H1 (cell line): ENCODE results near the gene HHAT. TPM values are rescaled to one million over a fixed set of nuclear protein-coding genes. Genes with fewer than 3 reads are reported as not detected.
A peak's percentile ranks its signal among the peaks of the same experiment; 100 is the strongest.

Source experiments
- CTCF ChIA-PET: fragments of 300-600 bp; sonication (Branson Sonifier 250); formaldehyde crosslinking; loops from one replicate; lab custom pipeline; 2021; ENCODE audit not compliant: partially characterized antibody; lab: Charles Lee
- POLR2A ChIA-PET: fragments of 300-600 bp; sonication (Branson Sonifier 250); formaldehyde crosslinking; loops from one replicate; lab custom pipeline; 2021; ENCODE audit warnings: inconsistent platforms; ENCODE audit not compliant: partially characterized antibody; lab: Charles Lee
- DNase-seq, 2 experiments: peaks; one replicate each; pipeline versions ENCODE4 v3.0.0 to v3.0.0-alpha.2; 2010 to 2022; ENCODE audit warnings: low spot score in 2 of 2, low read depth in 1 of 2, mixed read lengths in 1 of 2
- FAIRE-seq: peaks from 2 replicates; lab custom pipeline; 2011; peaks lifted over from hg19 to GRCh38; lab: Jason Lieb, UNC
- H2AFZ ChIP-seq: 2 replicates; pipeline ENCODE4 v1.8.1; 2012; ENCODE audit warnings: low read length, inconsistent platforms
- H2AK5ac ChIP-seq: 2 replicates; pipeline ENCODE4 v1.6.1; 2013; ENCODE audit warnings: low read depth, low read length
- H2BK120ac ChIP-seq: replicated peaks from 2 replicates; pipeline ENCODE3; 2013; ENCODE audit warnings: low read depth, low read length, inconsistent platforms
- H2BK12ac ChIP-seq: 2 replicates; pipeline ENCODE4 v1.6.1; 2013; ENCODE audit warnings: low read depth, low read length
- H2BK15ac ChIP-seq: 2 replicates; pipeline ENCODE4 v1.6.1; 2013; ENCODE audit warnings: low read length
- H2BK20ac ChIP-seq: 2 replicates; pipeline ENCODE4 v1.6.1; 2013; ENCODE audit warnings: low read length
- H2BK5ac ChIP-seq: 2 replicates; pipeline ENCODE4 v1.6.1; 2013; ENCODE audit warnings: low read depth, low read length
- H3K14ac ChIP-seq: 2 replicates; pipeline ENCODE4 v1.6.1; 2013; ENCODE audit warnings: inconsistent platforms; ENCODE audit not compliant: insufficient read length
- H3K18ac ChIP-seq: 2 replicates; pipeline ENCODE4 v1.6.1; 2013; ENCODE audit warnings: low read length; ENCODE audit errors: extremely low read depth
- H3K23ac ChIP-seq: 2 replicates; pipeline ENCODE4 v1.6.1; 2013; ENCODE audit warnings: inconsistent platforms; ENCODE audit not compliant: insufficient read length
- H3K23me2 ChIP-seq: 2 replicates; pipeline ENCODE4 v1.6.1; 2013; ENCODE audit warnings: low read depth, low read length
- H3K27ac ChIP-seq: 2 replicates; pipeline ENCODE4 v1.6.1; 2011; ENCODE audit warnings: low read depth, low read length, inconsistent platforms
- H3K27me3 ChIP-seq, 4 experiments: replicated peaks in 1 of 4; 1 replicate in 1 of 4; 2 replicates in 3 of 4; pipeline versions ENCODE4 v1.6.1 to v1.8.1; 2011 to 2013; ENCODE audit warnings: low read length in 3 of 4, mild to moderate bottlenecking in 3 of 4, inconsistent platforms in 2 of 4, mixed read lengths in 2 of 4, moderate library complexity in 1 of 4; ENCODE audit not compliant: control insufficient read depth in 3 of 4, insufficient read depth in 3 of 4; ENCODE audit errors: extremely low read depth in 1 of 4
- H3K36me3 ChIP-seq, 4 experiments: 2 replicates each; pipeline versions ENCODE4 v1.6.1 to v1.8.1; 2011 to 2013; ENCODE audit warnings: mild to moderate bottlenecking in 4 of 4, low read length in 3 of 4, moderate library complexity in 2 of 4, control low read depth in 1 of 4, inconsistent platforms in 1 of 4; ENCODE audit not compliant: insufficient read depth in 4 of 4, control insufficient read depth in 2 of 4
- H3K4ac ChIP-seq: replicated peaks from 2 replicates; pipeline ENCODE3; 2013; ENCODE audit warnings: low read length, low read depth, mixed read lengths, inconsistent platforms; ENCODE audit not compliant: insufficient read length
- H3K4me1 ChIP-seq, 4 experiments: replicated peaks in 1 of 4; 1 replicate in 1 of 4; 2 replicates in 3 of 4; pipeline versions ENCODE4 v1.6.1 to v1.8.1; 2011 to 2013; ENCODE audit warnings: low read length in 3 of 4, inconsistent platforms in 2 of 4, mixed read lengths in 1 of 4; ENCODE audit not compliant: insufficient read depth in 4 of 4, control insufficient read depth in 3 of 4
- H3K4me2 ChIP-seq, 2 experiments: 2 replicates each; pipeline versions ENCODE4 v1.6.1 to v1.8.1; 2011 to 2013; ENCODE audit warnings: low read depth in 2 of 2, low read length in 2 of 2, control low read depth in 1 of 2, inconsistent platforms in 1 of 2, mild to moderate bottlenecking in 1 of 2; ENCODE audit not compliant: insufficient read depth in 1 of 2
- H3K4me3 ChIP-seq, 4 experiments: fragments of 200-600, 300-600 bp in 1 of 4; sonication (generic), shearing (Covaris generic), sonication (Bioruptor Twin) in 1 of 4; 2 replicates each; pipeline versions ENCODE4 v1.5.1 to v1.8.1; 2011 to 2016; ENCODE audit warnings: low read length in 4 of 4, low read depth in 3 of 4, control low read depth in 2 of 4, inconsistent platforms in 2 of 4, mild to moderate bottlenecking in 2 of 4, mixed read lengths in 1 of 4, moderate library complexity in 1 of 4; ENCODE audit not compliant: insufficient read depth in 2 of 4; ENCODE audit errors: extremely low read depth in 1 of 4
- H3K56ac ChIP-seq: replicated peaks from 2 replicates; pipeline ENCODE3; 2013; ENCODE audit warnings: low read depth, mild to moderate bottlenecking, mixed read lengths, low read length, inconsistent platforms; ENCODE audit not compliant: insufficient read length
- H3K79me1 ChIP-seq: 2 replicates; pipeline ENCODE4 v1.6.1; 2013; ENCODE audit warnings: low read depth, low read length, control low read depth
- H3K79me2 ChIP-seq, 2 experiments: 2 replicates each; pipeline versions ENCODE4 v1.6.1 to v1.8.1; 2012 to 2013; ENCODE audit warnings: low read length in 2 of 2, mild to moderate bottlenecking in 2 of 2, inconsistent platforms in 1 of 2; ENCODE audit not compliant: insufficient read depth in 2 of 2, control insufficient read depth in 1 of 2
- H3K9ac ChIP-seq, 4 experiments: replicated peaks in 1 of 4; 1 replicate in 1 of 4; 2 replicates in 3 of 4; pipeline versions ENCODE4 v1.6.1 to v1.8.1; 2011 to 2013; ENCODE audit warnings: low read depth in 3 of 4, low read length in 3 of 4, control low read depth in 2 of 4, mild to moderate bottlenecking in 2 of 4, moderate library complexity in 2 of 4, inconsistent platforms in 1 of 4; ENCODE audit errors: extremely low read depth in 1 of 4
- H3K9me3 ChIP-seq, 2 experiments: 2 replicates each; pipeline versions ENCODE4 v1.6.1 to v1.8.1; 2012 to 2013; ENCODE audit warnings: mild to moderate bottlenecking in 2 of 2, moderate library complexity in 2 of 2, control low read depth in 1 of 2, inconsistent platforms in 1 of 2, low read depth in 1 of 2, low read length in 1 of 2, mixed read lengths in 1 of 2; ENCODE audit not compliant: insufficient read depth in 2 of 2
- H4K20me1 ChIP-seq, 2 experiments: replicated peaks in 1 of 2; 2 replicates each; pipeline versions ENCODE3 to v1.8.1; 2011 to 2013; ENCODE audit warnings: inconsistent platforms in 2 of 2, low read length in 2 of 2, mild to moderate bottlenecking in 1 of 2; ENCODE audit not compliant: insufficient read depth in 2 of 2, control insufficient read depth in 1 of 2
- H4K5ac ChIP-seq: 2 replicates; pipeline ENCODE4 v1.6.1; 2013; ENCODE audit warnings: low read length, low read depth, mixed read lengths, inconsistent platforms; ENCODE audit not compliant: insufficient read length
- H4K8ac ChIP-seq: 2 replicates; pipeline ENCODE4 v1.8.0; 2013; ENCODE audit warnings: mild to moderate bottlenecking, moderate library complexity, low read length, inconsistent platforms; ENCODE audit not compliant: insufficient read depth; ENCODE audit errors: extremely low read depth
- H4K91ac ChIP-seq: replicated peaks from 2 replicates; pipeline ENCODE3; 2013; ENCODE audit warnings: low read length, mixed read lengths, inconsistent platforms; ENCODE audit not compliant: insufficient read length
- CBX8 ChIP-seq: fragments of 300-800, 300-1000 bp; sonication (generic); IDR thresholded peaks from 2 replicates; pipeline ENCODE4 v1.7.1; 2016; ENCODE audit warnings: low read depth, low read length, borderline replicate concordance
- FOSL1 ChIP-seq: IDR thresholded peaks from 2 replicates; pipeline ENCODE4 v1.6.1; 2011; ENCODE audit warnings: mild to moderate bottlenecking, low read depth, low read length, moderate library complexity; ENCODE audit not compliant: insufficient read depth
- TBP ChIP-seq: IDR thresholded peaks from 2 replicates; pipeline ENCODE4 v1.6.1; 2011; ENCODE audit warnings: low read depth, low read length, improper control_type of control experiment
- ZNF274 ChIP-seq: IDR thresholded peaks from 2 replicates; pipeline ENCODE4 v1.7.0; 2012; ENCODE audit warnings: low read length, borderline replicate concordance; ENCODE audit errors: extremely low read depth
- WGBS, 2 experiments: shearing (Covaris generic) in 1 of 2; methylation state at CpG; one replicate each; pipeline versions ENCODE4 v1.1.6 to v1.1.7; 2013 to 2015; ENCODE audit warnings: low lambda C conversion rate in 2 of 2, mixed read lengths in 2 of 2, inconsistent platforms in 1 of 2, low coverage in 1 of 2, missing lambda C conversion rate in 1 of 2; ENCODE audit not compliant: insufficient replicate concordance in 2 of 2, insufficient coverage in 1 of 2, insufficient read length in 1 of 2; ENCODE audit errors: extremely low coverage in 1 of 2, missing lambda C conversion rate in 1 of 2; 5-methylcytosine and 5-hydroxymethylcytosine counted together
- polyA plus RNA-seq, 7 experiments: library from polyadenylated mRNA; depleted of rRNA in 3 of 7; stranded (reverse) in 5 of 7; unstranded in 2 of 7; fragments of >200 nt in 5 of 7; fragments of 200-250 nt in 2 of 7; gene quantifications; 1 replicate in 5 of 7; 2 replicates in 1 of 7; 4 replicates in 1 of 7; pipeline versions ENCODE4 v1.2.1 to v1.2.3, GENCODE V29; 2011 to 2013; ENCODE audit warnings: missing spikeins in 2 of 7, mixed read lengths in 2 of 7
- total RNA-seq: library from RNA; stranded (reverse); fragmentation: NEBNext Ultra II Directional; extraction: Animal tissue kit (Norgen Biotek cat#: 25700); gene quantifications from 2 replicates; pipeline ENCODE4 v1.2.1, GENCODE V29; 2021

Gene HHAT
- total and polyA plus RNA-seq, 2 of the 8 experiments (the other 6 are each of a cell fraction or from before 2014, with no cell fraction given), result 0.15 to 0.51 TPM

- Histone ChIP-seq H4K5ac (no peak overlapping the region), H2BK5ac (no peak overlapping the region), H3K4ac (no peak overlapping the region), H3K4me3 (no peak overlapping the region), H2AK5ac (no peak overlapping the region), H3K27me3 (no peaks in the 10 kb centered on the region), H3K79me2 (no peaks in the 10 kb centered on the region), H2BK120ac (no peak overlapping the region), H3K4me2 (no peak overlapping the region), H4K8ac (no peak overlapping the region), H4K91ac (no peak overlapping the region), H3K56ac (no peak overlapping the region), H3K23me2 (no peaks in the 10 kb centered on the region), H3K14ac (no peak overlapping the region), H3K23ac (no peak overlapping the region), H2BK12ac (no peak overlapping the region), H3K18ac (no peak overlapping the region), H3K36me3 (no peaks in the 10 kb centered on the region; a peak in 1 of 8 replicates), H2BK15ac (no peak overlapping the region), H3K9ac (no peak overlapping the region), H3K79me1 (no peaks in the 10 kb centered on the region), H2AFZ (0 out of 2 replicates have a peak overlapping the region, but pooled peaks have one; percentile 71), H3K27ac (no peak overlapping the region), H3K4me1 (peaks cover 0 to 2% (median 0%) of the 10 kb centered on the region in 4 experiments; a peak in 1 of 7 replicates), H3K9me3 (no peaks in the 10 kb centered on the region), H4K20me1 (no peaks in the 10 kb centered on the region), H2BK20ac (no peak overlapping the region)
- TF ChIP-seq CBX8, result no peak
- TF ChIP-seq TBP, result no peak
- no peak for TF ChIP-seq FOSL1
- no peak for TF ChIP-seq ZNF274
- CTCF ChIA-PET, result interaction anchor here (1.5 kb wide), 1 partner anchor 16 kb away, joined by 5 read pairs; no protein-coding TSS in a partner anchor
- WGBS, 2 experiments, result 86% methylated on average over 11 of the region's 11 CpGs; no CpG with 5 or more reads in 1 of the 2 experiments
- POLR2A ChIA-PET, result no interaction called here
- DNase-seq (no peak), FAIRE-seq (no peak)
Observed at GRCh38 chr1:210464519-210465039, 135.9 kb downstream of the HHAT start.
